GM23248 (cell line): Measurements from ENCODE around the gene SPP1.

ENCODE experiments used
- EZH2 ChIP-seq: fragments of 200-600 bp; sonication (generic); IDR thresholded peaks from 2 replicates; pipeline ENCODE4 v1.6.1; 2018; ENCODE audit warnings: antibody characterized with exemption, mild to moderate bottlenecking; ENCODE audit not compliant: insufficient read depth, poor library complexity, severe bottlenecking
- EZH2phosphoT487 ChIP-seq: fragments of 200-600 bp; sonication (generic); IDR thresholded peaks from 2 replicates; pipeline ENCODE4 v1.6.1; 2018; ENCODE audit warnings: antibody characterized with exemption, moderate library complexity, mild to moderate bottlenecking, low read depth; ENCODE audit not compliant: insufficient read depth

- TF ChIP-seq EZH2 (no peak), EZH2phosphoT487 (no peak)
Measured at GRCh38 chr4:87950936-87951511, 24.5 kb upstream of the SPP1 start.
